Stimulated activated naive CD8-positive, alpha-beta T cell treated with anti-CD3 and anti-CD28 coated beads, Interleukin-15, amount 100 ng/mL, for 72 hours (primary cell): ENCODE results near the gene TBCCD1.
A peak's percentile ranks its signal among the peaks of the same experiment; 100 is the strongest.
"Not testable (repeated sequence)": the region's sequence is repeated elsewhere in the genome, so short reads cannot be mapped to it uniquely, and the experiment has no call there.

ENCODE experiments used
- ATAC-seq: fragments of 150-1000 bp; cut with Tn5 transposase; 2 replicates; pipeline ENCODE4 v1.10.0; 2021; ENCODE audit warnings: mild to moderate bottlenecking, moderate library complexity
- DNase-seq, 2 donors: peaks; one replicate each; pipeline ENCODE4 v3.0.0; 2021 to 2022
- H3K27ac Mint-ChIP-seq, 2 donors: one replicate each; pipeline ENCODE4 v1.8.0; 2022; ENCODE audit warnings: mild to moderate bottlenecking in 2 of 2, mixed read lengths in 2 of 2, moderate library complexity in 2 of 2
- H3K27me3 Mint-ChIP-seq: one replicate; pipeline ENCODE4 v1.8.0; 2022; ENCODE audit warnings: mixed read lengths
- H3K4me1 Mint-ChIP-seq: one replicate; pipeline ENCODE4 v1.8.0; 2022; ENCODE audit warnings: mild to moderate bottlenecking, mixed read lengths
- H3K4me3 Mint-ChIP-seq, 2 donors: one replicate each; pipeline ENCODE4 v1.8.0; 2022; ENCODE audit warnings: mild to moderate bottlenecking in 2 of 2, mixed read lengths in 2 of 2, moderate library complexity in 1 of 2
- H3K9me3 Mint-ChIP-seq, 2 donors: one replicate each; pipeline ENCODE4 v1.8.0; 2022; ENCODE audit warnings: mixed read lengths in 2 of 2

Gene TBCCD1

DNA sequence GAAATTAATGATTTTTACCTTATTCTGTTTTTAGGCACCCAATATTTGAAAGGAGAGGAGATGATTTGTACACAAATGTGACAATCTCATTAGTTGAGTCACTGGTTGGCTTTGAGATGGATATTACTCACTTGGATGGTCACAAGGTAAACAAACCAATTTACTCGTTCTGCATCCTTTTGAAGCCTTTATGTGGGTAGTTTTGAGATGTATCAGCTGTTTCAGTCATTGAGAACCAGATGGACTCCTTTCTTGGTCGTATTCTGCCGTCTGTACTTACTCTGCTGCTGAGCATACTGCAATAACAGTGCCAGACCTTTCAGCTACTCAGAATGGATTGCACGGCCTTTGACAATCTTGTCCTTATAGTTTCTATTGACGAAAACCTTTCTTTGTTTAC, 16.7 kb upstream of the TBCCD1 start:
- Mint-ChIP-seq H3K4me3 (no peak overlapping the region), H3K9me3 (no peaks in the 10 kb centered on the region), H3K27ac (no peak overlapping the region), H3K4me1 (peaks cover 6% of the 10 kb centered on the region), H3K27me3 (no peaks in the 10 kb centered on the region)
- DNase-seq (no peak), ATAC-seq (peak; percentile 40)

DNA sequence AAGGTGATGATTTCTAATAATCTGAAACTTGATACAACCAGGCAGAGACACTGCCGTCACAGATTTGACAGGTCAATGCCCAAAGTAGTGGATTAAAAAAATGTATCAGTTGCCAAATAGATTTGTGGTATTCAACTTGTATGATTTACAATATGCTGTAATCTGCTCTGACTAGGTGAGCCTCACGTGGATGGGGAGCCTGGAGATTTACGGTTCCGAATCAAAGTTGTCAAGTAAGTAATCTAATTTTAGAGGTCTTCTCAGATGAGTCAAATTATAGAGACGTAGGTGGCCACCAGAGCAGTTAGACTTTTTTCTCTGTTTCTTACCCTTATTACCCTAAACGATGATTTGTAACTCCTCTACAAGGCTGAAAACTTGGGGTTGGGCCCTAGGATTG, 15.4 kb upstream of the TBCCD1 start:
- no peak overlapping the region for H3K4me3 Mint-ChIP-seq
- no peaks in the 10 kb centered on the region for H3K27me3 Mint-ChIP-seq
- H3K9me3 Mint-ChIP-seq: no peaks in the 10 kb centered on the region
- no peak for DNase-seq
- ATAC-seq: no peak
- no peak overlapping the region for H3K27ac Mint-ChIP-seq
- H3K4me1 Mint-ChIP-seq: no peaks in the 10 kb centered on the region

DNA sequence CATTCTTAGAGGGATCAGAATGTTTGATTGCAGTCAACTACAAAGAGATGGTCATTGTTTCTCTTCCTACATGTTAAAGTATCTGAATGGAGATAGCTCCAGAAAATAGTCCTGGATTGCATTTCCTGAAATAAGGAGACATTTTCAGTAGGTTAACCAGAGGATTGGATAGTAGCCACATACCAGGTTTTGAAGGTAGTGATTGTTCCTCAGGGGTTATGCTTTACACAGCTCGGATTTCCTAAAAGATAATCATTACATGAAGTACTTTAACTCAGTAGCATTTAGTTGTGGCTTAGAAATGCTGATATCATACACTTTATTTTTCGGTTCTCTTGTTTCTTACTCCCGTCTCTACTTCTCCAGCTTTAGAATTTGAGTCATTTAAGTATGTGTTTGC, 13.6 kb upstream of the TBCCD1 start:
- Mint-ChIP-seq H3K27me3 (no peaks in the 10 kb centered on the region), H3K4me1 (no peaks in the 10 kb centered on the region), H3K27ac (no peak overlapping the region), H3K4me3 (no peak overlapping the region), H3K9me3 (no peaks in the 10 kb centered on the region)
- ATAC-seq (no peak), DNase-seq (no peak)

DNA sequence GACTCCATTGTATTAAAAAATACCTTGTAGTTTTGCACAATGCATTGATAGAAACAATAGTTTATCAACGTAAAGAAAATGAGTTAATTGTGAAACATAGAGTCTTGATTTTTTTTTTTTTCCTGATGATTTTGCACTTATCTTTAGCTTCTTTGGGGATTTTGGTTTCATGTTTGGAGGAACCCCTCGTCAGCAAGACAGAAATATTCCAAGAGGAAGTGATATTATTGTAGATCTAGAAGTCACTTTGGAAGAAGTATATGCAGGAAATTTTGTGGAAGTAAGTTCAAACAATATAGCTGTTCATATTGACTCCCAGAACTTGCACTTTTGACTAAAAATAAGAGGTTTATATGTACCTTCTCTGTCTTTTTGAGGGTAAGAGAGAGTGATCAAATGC, 10.4 kb upstream of the TBCCD1 start:
- no peaks in the 10 kb centered on the region for H3K27me3 Mint-ChIP-seq

DNA sequence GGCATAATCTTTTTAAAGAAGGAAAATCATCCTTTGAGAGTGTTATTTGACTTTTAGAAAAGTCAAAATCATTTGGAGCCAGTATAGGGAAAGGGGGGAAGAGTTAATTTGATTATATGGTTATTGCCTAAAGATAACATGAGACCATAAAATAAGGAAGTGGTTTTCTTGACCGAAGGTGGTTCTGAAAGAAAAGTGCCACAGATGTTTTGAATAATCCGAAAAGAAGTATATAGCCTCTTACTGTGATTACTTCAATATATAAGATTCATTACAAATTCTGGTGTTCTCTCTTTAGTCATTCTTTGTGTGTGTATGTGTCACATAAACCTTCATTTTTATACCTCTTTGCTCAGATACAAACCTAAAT, 4.5 kb upstream of the TBCCD1 start:
- DNase-seq (no peak), ATAC-seq (no peak)
- H3K27ac Mint-ChIP-seq: peak overlapping the region in 1 of 2 donors; percentile 94
- H3K9me3 Mint-ChIP-seq: no peaks in the 10 kb centered on the region
- peaks cover 44% of the 10 kb centered on the region for H3K4me1 Mint-ChIP-seq
- H3K27me3 Mint-ChIP-seq: no peaks in the 10 kb centered on the region
- peak overlapping the region; percentile 84 to 91 for H3K4me3 Mint-ChIP-seq

More for the DNA sequence above, 10.4 kb upstream of the TBCCD1 start:
- ATAC-seq: no peak
- no peak overlapping the region for H3K27ac Mint-ChIP-seq
- no peak for DNase-seq
- no peak overlapping the region for H3K4me3 Mint-ChIP-seq
- H3K9me3 Mint-ChIP-seq: no peaks in the 10 kb centered on the region
- H3K4me1 Mint-ChIP-seq: peaks cover 15% of the 10 kb centered on the region

DNA sequence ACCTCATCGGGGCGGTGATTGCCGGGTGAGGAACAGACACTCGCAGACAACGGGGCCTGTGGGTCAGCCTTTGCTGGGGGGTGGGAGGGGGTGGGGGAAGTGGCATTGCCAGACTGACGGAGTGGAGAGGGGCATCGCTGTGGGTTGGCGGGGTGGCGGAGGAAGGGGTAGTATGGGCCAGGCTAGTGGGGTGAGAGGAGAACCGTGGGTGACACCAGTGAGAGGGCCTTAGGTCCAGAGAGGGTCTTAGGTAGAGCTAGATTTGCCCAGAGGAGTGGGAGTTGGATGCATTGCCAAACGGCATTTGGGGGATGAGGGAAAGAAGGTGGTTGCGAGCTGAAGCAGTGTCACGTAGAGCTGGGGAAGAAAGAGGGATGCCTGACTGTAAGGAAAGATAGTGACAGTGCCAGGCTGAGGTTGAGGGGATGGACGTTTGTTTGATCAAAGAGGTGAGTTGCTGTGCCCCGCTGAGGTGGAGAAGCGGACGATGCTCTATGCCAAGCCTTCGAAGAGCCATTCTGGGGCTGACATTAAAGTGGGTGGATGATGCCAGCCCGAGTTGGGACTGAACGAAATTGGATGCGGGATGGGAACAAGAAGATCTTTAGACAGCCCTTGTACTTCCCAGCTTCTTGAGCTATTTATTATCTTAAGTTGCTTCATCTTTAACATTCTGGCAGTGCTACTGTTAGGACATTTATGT, 4.0 kb upstream of the TBCCD1 start:
- Mint-ChIP-seq H3K27ac (peak overlapping the region; percentile 94 to 99), H3K4me1 (peaks cover 49% of the 10 kb centered on the region), H3K27me3 (no peaks in the 10 kb centered on the region), H3K9me3 (no peaks in the 10 kb centered on the region), H3K4me3 (peak overlapping the region; percentile 84 to 91)
- ATAC-seq: no peak
- DNase-seq: no peak

DNA sequence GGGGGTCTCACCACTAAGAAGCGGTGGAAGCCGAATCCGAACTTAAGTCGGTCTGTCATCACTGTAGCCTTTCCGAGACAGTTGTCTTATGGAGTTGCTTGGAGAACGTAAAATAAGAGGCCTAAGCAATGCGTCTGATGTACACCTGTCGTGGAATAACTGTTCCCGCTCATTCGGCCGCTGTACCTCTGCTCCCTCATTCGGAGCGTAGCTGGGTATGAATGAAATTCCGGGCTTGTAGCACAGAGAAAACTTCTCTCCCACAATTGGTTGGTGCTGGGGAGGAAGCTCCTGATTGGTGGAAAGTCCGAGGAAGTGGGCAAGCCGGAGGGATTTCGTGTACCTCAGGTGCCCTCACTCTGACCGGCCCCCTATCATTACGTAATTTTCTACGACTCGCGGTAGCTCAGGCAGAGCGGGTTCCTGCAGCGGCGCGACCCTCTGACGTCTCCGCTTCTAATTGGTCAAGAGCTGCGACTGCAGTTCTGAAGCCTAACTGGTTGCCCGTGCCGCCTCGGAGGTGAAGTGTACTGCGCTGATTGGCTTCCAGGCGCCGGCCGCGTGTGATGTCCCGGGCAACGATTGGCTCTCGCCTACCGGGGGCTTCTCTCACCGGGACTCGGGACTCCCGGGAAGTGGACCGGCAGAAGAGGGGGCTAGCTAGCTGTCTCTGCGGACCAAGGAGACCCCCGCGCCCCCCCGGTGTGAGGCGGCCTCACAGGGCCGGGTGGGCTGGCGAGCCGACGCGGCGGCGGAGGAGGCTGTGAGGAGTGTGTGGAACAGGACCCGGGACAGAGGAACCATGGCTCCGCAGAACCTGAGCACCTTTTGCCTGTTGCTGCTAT, 3.2 kb upstream of the TBCCD1 start, which contains the start of gene DNAJB11:
DNAJB11 (plus strand) TSS at position 625 of the 845 bp plus-strand sequence; CDS start at position 803, 178 bp downstream.
- no peaks in the 10 kb centered on the region for H3K9me3 Mint-ChIP-seq
- peak within 1 kb of the TSS; percentile 99 for H3K27ac Mint-ChIP-seq
- peak within 1 kb of the TSS; percentile 84 to 91 for H3K4me3 Mint-ChIP-seq
- DNase-seq (peak; percentile 95 to 98), ATAC-seq (peak; percentile 92)
- H3K4me1 Mint-ChIP-seq: peaks cover 50% of the 10 kb centered on the region
- no peaks in the 10 kb centered on the region for H3K27me3 Mint-ChIP-seq

DNA sequence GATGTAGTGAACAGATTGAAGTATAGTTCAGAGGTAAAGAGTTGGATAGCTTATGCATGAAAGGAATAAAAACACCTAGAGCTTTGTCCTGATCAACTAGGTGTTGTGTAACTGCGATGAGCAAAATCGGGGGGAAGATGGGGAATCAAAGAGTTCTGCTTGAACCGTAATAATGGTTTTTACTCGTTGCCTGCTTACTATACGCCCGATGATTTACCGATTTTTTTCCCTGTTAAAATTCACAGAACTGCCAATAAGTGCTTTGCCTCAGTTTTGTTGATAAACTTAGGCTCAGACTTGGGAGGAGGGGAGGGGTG, 2.6 kb upstream of the TBCCD1 start:
- DNase-seq (no peak), ATAC-seq (no peak)
- no peaks in the 10 kb centered on the region for H3K27me3 Mint-ChIP-seq
- H3K27ac Mint-ChIP-seq: peak overlapping the region; percentile 99
- peaks cover 49% of the 10 kb centered on the region for H3K4me1 Mint-ChIP-seq
- peak overlapping the region; percentile 84 to 91 for H3K4me3 Mint-ChIP-seq
- H3K9me3 Mint-ChIP-seq: no peaks in the 10 kb centered on the region

DNA sequence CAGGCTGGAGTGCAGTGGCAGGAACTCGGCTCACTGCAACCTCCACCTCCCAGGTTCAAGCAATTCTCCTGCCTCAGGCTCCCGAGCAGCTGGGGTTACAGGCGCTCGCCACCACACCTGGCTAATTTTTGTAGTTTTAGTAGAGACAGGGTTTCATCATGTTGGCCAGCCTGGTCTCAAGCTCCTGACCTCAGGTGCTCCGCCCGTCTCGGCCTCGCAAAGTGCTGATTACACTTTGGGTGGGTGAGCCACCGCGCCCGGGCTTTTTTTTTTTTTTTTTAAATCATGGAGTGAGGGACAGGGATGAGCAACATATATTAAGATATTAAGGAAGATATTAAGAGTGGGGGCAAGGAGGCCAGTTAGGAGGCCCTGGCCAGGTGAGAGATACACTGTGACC, 2.2 kb upstream of the TBCCD1 start:
- not testable (repeated sequence) for H3K27me3 Mint-ChIP-seq, ATAC-seq, DNase-seq, H3K9me3 Mint-ChIP-seq
- Mint-ChIP-seq H3K4me3 (peak overlapping the region; percentile 84 to 91), H3K27ac (peak overlapping the region in 1 of 2 donors; percentile 21), H3K4me1 (peaks cover 49% of the 10 kb centered on the region)

DNA sequence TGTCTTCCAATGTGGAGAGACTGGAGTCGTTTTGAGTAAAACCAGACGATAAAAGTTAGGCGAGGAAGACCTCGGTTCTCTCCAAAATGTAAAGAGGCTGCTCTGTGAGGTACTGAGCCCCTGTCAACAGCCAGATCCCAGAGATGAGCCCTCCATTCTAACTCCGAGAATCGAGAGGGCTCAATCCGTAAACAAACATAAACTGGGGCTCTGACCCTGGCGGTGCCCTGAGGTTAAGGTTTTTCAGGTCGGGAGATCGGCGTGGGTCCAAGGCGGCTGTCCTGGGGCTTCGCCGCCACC, 417 bp downstream of the TBCCD1 start:
- ATAC-seq (peak; percentile 0), DNase-seq (no peak)
- H3K27ac Mint-ChIP-seq: peak overlapping the region; percentile 97 to 98
- H3K9me3 Mint-ChIP-seq: no peaks in the 10 kb centered on the region
- peaks cover 63% of the 10 kb centered on the region for H3K4me1 Mint-ChIP-seq
- H3K4me3 Mint-ChIP-seq: peak overlapping the region; percentile 91 to 93
- no peaks in the 10 kb centered on the region for H3K27me3 Mint-ChIP-seq

DNA sequence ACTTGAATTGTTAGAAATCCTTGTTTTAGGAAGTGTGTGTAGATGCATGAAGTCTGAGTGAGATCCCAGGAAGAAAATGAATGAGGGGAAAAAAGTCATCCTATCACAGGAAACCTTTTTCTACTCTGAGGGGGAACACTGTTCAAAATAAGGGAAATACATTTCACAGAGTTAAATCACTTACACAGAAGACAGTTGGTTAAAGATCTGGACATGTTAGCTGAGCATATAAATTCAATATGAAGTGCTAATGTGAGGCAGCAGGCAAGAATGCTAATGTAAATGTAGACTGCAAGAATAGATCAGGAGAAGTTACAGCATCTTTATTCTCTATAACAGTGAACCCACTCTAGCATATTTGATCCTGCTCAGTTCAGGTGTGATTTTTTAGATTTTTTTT, 2.6 kb downstream of the TBCCD1 start:
- H3K27ac Mint-ChIP-seq: no peak overlapping the region
- ATAC-seq: no peak
- DNase-seq: no peak
- no peaks in the 10 kb centered on the region for H3K27me3 Mint-ChIP-seq
- peaks cover 62% of the 10 kb centered on the region for H3K4me1 Mint-ChIP-seq
- no peaks in the 10 kb centered on the region for H3K9me3 Mint-ChIP-seq
- no peak overlapping the region for H3K4me3 Mint-ChIP-seq

DNA sequence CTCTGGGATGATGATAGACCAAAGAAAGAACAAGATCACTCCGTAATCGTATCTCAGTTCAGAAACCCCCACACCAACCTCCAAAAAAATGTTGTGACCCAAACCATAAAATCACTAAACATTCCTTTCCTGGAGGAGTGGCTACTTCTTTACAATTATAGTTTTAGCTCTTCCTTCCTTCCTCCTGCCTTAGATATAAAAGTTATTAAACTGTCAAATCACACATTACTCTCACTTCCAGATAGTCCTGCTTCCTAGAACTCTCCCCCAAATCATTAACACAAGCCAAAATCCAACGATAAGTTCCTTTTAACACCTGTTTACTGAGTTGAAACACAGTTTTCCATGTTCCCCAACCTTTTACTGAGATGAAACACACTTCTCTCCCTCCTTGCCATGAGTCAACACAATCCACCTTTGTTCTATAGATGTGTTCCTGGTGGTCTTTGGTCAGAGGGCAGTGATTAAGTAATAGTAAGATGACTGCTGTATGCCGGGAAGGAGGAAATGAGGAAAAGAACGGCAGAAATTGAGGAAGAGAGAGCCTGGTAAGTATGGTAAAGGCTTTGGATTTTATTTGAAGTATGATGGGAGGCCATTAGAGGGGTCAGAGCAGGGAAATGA, 14.6 kb downstream of the TBCCD1 start:
- H3K9me3 Mint-ChIP-seq: no peaks in the 10 kb centered on the region
- H3K27ac Mint-ChIP-seq: peak overlapping the region in 1 of 2 donors; percentile 20
- no peaks in the 10 kb centered on the region for H3K27me3 Mint-ChIP-seq
- ATAC-seq (no peak), DNase-seq (no peak)
- no peak overlapping the region for H3K4me3 Mint-ChIP-seq
- H3K4me1 Mint-ChIP-seq: no peaks in the 10 kb centered on the region

DNA sequence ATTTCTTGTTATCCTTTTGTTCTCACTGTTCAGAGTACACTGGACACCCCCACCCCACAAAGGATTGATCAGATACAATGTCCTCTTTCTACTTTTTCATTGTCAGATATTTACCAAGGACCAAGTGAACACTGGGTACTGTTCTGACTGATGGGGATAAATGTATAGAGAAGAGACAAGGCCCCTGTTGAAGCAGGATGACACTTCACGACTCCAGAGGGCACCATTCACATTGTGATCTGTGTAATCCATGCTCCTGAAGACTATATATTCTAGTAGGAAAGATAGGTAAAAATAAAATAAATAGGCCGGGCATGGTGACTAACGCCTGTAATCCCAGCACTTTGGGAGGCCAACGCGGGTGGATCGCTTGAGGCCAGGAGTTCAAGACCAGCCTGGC, 15.8 kb downstream of the TBCCD1 start:
- Mint-ChIP-seq H3K4me3 (no peak overlapping the region), H3K4me1 (no peaks in the 10 kb centered on the region), H3K9me3 (no peaks in the 10 kb centered on the region), H3K27me3 (no peaks in the 10 kb centered on the region), H3K27ac (no peak overlapping the region)
- ATAC-seq: no peak
- DNase-seq: no peak

DNA sequence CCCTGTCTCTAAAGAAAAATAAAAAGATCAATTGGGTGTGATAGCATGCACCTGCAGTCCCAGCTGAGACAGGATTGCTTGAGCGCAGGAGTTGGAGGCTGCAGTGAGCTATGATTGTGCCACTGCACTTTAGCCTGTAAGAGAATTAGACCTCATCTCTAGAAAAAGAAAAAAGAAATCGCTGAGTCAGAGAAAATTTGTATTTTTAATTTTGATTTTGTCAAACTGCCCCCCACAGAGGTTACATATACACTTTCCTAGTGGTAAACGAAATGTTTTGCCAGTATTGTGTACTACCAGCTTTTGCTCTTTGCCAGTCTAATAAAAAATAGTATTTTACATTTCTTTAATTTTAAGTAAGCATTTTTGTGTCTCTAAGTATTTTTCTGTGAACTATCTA, 17.6 kb downstream of the TBCCD1 start:
- H3K9me3 Mint-ChIP-seq: no peaks in the 10 kb centered on the region
- ATAC-seq (no peak), DNase-seq (no peak)
- H3K4me1 Mint-ChIP-seq: no peaks in the 10 kb centered on the region
- no peaks in the 10 kb centered on the region for H3K27me3 Mint-ChIP-seq
- H3K4me3 Mint-ChIP-seq: no peak overlapping the region
- H3K27ac Mint-ChIP-seq: peak overlapping the region in 1 of 2 donors; percentile 81

DNA sequence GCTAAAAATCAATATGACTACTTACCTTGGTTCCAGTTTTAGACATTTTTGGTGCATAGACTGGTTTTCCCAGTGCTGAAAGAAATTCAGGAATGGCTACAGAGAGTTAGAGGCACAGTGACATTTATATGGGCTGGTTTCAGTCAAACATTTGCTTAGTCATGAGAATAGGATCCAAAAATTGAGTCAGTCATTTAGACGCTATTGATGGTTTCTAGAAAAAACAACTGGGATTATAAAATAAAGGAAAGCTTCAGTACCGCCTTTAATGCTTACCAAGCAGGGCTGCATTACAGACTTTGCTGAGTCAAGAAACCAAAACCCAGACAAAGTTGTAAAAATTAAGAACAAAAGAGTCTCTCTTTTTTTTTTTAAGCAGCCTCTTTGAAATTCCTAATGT, 22.9 kb downstream of the TBCCD1 start, which contains the start of gene CRYGS:
CRYGS (minus strand) TSS at position 100 of the 400 bp plus-strand sequence; CDS start at position 46, 54 bp downstream.
- Mint-ChIP-seq H3K4me3 (no peak within 1 kb of the TSS), H3K4me1 (peaks cover 23% of the 10 kb centered on the region), H3K27ac (no peak within 1 kb of the TSS), H3K9me3 (no peaks in the 10 kb centered on the region), H3K27me3 (no peaks in the 10 kb centered on the region)
- no peak for DNase-seq
- ATAC-seq: no peak

DNA sequence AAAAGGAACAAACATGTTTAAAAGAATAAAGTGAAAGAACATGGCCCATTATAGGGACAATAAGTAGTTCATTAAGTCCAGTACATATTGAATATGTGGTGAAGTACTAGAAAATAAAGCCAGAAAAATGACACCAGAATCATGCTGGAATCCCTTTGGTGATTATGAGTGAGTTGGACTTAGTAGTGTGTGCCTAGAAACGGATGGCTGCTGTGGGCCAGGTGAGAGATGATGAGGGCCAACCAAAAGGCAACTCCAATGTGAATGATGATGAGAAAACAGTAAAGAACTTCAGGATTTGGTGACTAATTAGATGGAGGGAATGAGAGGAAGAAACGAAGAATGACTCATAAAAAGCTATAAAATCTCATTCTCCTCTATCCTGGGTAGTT, 26.3 kb downstream of the TBCCD1 start:
- peaks cover 58% of the 10 kb centered on the region for H3K4me1 Mint-ChIP-seq
- no peaks in the 10 kb centered on the region for H3K9me3 Mint-ChIP-seq
- H3K27ac Mint-ChIP-seq: peak overlapping the region in 1 of 2 donors; percentile 75
- no peaks in the 10 kb centered on the region for H3K27me3 Mint-ChIP-seq
- DNase-seq (no peak), ATAC-seq (peak; percentile 31)
- peak overlapping the region in 1 of 2 donors; percentile 67 for H3K4me3 Mint-ChIP-seq
